Psoas muscle (tissue), 8 donors: ENCODE measurements around the gene NAT10. TPM values are rescaled to one million over a fixed set of nuclear protein-coding genes. Genes with fewer than 3 reads are reported as not detected.

Experiments used
- ATAC-seq, 4 donors: fragments of 200-7000 bp; cut with Tn5 transposase; one replicate each; pipeline ENCODE4 v1.9.1; 2020; ENCODE audit warnings: moderate library complexity in 3 of 4, mild to moderate bottlenecking in 2 of 4
- DNase-seq, 2 donors: peaks; one replicate each; pipeline ENCODE4 v3.0.0-alpha.2; 2020
- H3K27ac ChIP-seq: fragments of 200-600 bp; one replicate; pipeline ENCODE4 v1.8.0; 2022
- H3K27me3 ChIP-seq, 3 donors: fragments of 200-600 bp in 1 of 3; one replicate each; pipeline versions ENCODE4 v1.6.1 to v1.8.0; 2013 to 2022; ENCODE audit warnings: low read length in 2 of 3, mild to moderate bottlenecking in 2 of 3, moderate library complexity in 1 of 3; ENCODE audit not compliant: insufficient read depth in 3 of 3
- H3K36me3 ChIP-seq, 2 donors: fragments of 200-600 bp in 1 of 2; one replicate each; pipeline versions ENCODE4 v1.6.1 to v1.8.0; 2013 to 2022; ENCODE audit warnings: low read depth in 1 of 2, mild to moderate bottlenecking in 1 of 2, moderate library complexity in 1 of 2; ENCODE audit not compliant: insufficient read depth in 1 of 2
- H3K4me1 ChIP-seq: fragments of 200-600 bp; one replicate; pipeline ENCODE4 v1.8.0; 2022
- H3K4me3 ChIP-seq: fragments of 200-600 bp; one replicate; pipeline ENCODE4 v1.8.0; 2022; ENCODE audit warnings: mild to moderate bottlenecking
- H3K9me3 ChIP-seq: fragments of 200-600 bp; one replicate; pipeline ENCODE4 v1.8.0; 2022
- WGBS, 3 donors: extraction: QIAGEN DNeasy Blood & Tissue Kit; methylation state at CpG; one replicate each; pipeline versions ENCODE4 v1.1.6 to v1.1.7; 2013; 5-methylcytosine and 5-hydroxymethylcytosine counted together
- intact Hi-C, 2 donors: fragments of 100-400 bp; cut with DNase I; formaldehyde crosslinking; loops; one replicate each; pipeline versions ENCODE4 v1.11.0 to v1.14.2; 2022
- long read RNA-seq, 2 donors: library from polyadenylated mRNA; unstranded; transcript quantifications; one replicate each; pipeline ENCODE4 v2.0.0, GENCODE V29; 2021
- polyA plus RNA-seq, 3 donors: library from polyadenylated mRNA; stranded (reverse); fragments of 200-250 nt; gene quantifications; one replicate each; pipeline ENCODE4 v1.2.3, GENCODE V29; 2013
- total RNA-seq, 4 donors: library from RNA; stranded (reverse); fragmentation: NEBNext Ultra II Directional in 2 of 4; extraction: Animal tissue kit (Norgen Biotek cat#: 25700) in 2 of 4; gene quantifications; one replicate each; pipeline versions ENCODE4 v1.2.1 to v1.2.4, GENCODE V29; 2021 to 2023
- TF ChIP-seq, protein P1 (sequence below): fragments of 200-600 bp; IDR thresholded peaks from one replicate; pipeline ENCODE4 v1.8.0; 2022; ENCODE audit warnings: antibody characterized with exemption
- donor health status: healthy with polysubstance abuse.
- donor health status: DM: no; HTN: no; CAD: no; lungs with moderate emphysema.
- donor health status: Bipolar disorder and iron deficiency.
- donor health status: healthy.
- donor health status: DM: yes; HTN: yes; CAD: no.
- donor health status: DM: no; HTN: no; CAD: no.
- donor health status: DM: no; HTN: no; CAD: no.
- donor health status: DM: yes; HTN: yes; CAD: no.

Gene NAT10
- total RNA-seq (10 to 100 TPM; 26.7 to 51.5 (median 37.0) TPM), polyA plus RNA-seq (10 to 100 TPM; 21.0 to 33.9 (median 28.3) TPM)
- long read RNA-seq, donor 1, full-length matches to known transcripts = 3 of 15 reads
- long read RNA-seq, donor 1, partial matches to known transcripts = 9 of 15 reads
- long read RNA-seq, donor 1, other reads (novel, unspliced or antisense) = 3 of 15 reads
- long read RNA-seq, donor 2, full-length matches to known transcripts = 17 of 47 reads
- long read RNA-seq, donor 2, partial matches to known transcripts = 25 of 47 reads
- long read RNA-seq, donor 2, other reads (novel, unspliced or antisense) = 5 of 47 reads

DNA sequence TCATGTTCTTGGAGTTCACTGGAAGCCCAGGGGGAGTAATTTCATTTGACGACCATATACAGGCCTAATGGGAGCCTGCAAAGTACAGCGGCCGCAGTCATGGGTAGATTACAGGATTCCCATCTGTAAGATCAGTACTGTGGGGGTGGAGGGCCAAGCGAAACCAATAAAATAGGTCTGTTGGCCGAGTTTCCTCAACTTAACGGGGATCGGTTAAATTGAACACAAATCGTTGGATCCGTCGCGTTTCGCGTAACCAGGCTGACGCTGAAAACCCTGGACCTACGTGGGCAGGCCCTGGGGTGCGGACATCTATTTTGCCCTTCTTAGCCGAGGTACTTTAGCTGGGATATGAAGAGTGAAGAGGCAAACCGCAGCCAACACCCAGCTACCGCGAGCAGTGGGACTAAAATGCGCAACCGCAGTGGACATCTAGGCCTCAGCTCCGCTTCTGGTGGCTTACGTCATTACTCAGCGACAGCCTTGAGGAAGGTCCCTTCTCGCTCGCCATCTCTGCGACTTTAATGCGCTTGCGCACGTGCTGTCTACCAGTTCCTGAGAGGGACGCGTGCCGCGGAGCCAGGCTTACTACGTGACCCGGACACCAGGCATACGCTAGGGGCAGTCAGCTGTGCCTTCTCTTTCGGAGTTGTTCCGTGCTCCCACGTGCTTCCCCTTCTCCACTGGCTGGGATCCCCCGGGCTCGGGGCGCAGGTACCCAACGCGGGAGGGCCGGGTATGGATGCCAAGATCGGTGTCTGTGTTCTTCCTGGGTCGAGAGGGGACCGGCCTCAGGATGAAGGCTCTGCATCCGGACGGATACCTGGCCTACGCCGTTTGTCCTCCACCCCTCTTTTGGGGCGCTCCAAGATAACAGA lies at the start of gene NAT10:
TSS of gene NAT10 (plus strand) at position 551 of the 878 bp plus-strand sequence. CDS start 2,597 bp downstream, outside the sequence.
- Histone ChIP-seq H3K36me3 (peaks cover 11 to 55% of the 10 kb centered on the region in 2 donors), H3K4me3 (peak within 1 kb of the TSS; percentile 91), H3K27me3 (no peaks in the 10 kb centered on the region), H3K27ac (peak within 1 kb of the TSS; percentile 96), H3K4me1 (peaks cover 26% of the 10 kb centered on the region), H3K9me3 (no peaks in the 10 kb centered on the region)
- intact Hi-C loops = loop anchor here (2.0 to 10.0 kb wide), 4 partner anchors 51 to 253 kb away; partner anchors contain the start of genes CAPRIN1 (in 2 of the 2) and ABTB2 (in 1 of the 2)
- ATAC-seq (peak; percentile 94 to 98 (median 97)), DNase-seq (peak; percentile 97 to 99)
- 0 to 1% (median 0%) methylated on average over 54 to 55 of the region's 55 CpGs for WGBS, 3 donors
- TF ChIP-seq, protein P1, sequence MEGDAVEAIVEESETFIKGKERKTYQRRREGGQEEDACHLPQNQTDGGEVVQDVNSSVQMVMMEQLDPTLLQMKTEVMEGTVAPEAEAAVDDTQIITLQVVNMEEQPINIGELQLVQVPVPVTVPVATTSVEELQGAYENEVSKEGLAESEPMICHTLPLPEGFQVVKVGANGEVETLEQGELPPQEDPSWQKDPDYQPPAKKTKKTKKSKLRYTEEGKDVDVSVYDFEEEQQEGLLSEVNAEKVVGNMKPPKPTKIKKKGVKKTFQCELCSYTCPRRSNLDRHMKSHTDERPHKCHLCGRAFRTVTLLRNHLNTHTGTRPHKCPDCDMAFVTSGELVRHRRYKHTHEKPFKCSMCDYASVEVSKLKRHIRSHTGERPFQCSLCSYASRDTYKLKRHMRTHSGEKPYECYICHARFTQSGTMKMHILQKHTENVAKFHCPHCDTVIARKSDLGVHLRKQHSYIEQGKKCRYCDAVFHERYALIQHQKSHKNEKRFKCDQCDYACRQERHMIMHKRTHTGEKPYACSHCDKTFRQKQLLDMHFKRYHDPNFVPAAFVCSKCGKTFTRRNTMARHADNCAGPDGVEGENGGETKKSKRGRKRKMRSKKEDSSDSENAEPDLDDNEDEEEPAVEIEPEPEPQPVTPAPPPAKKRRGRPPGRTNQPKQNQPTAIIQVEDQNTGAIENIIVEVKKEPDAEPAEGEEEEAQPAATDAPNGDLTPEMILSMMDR = peak; percentile 16

DNA sequence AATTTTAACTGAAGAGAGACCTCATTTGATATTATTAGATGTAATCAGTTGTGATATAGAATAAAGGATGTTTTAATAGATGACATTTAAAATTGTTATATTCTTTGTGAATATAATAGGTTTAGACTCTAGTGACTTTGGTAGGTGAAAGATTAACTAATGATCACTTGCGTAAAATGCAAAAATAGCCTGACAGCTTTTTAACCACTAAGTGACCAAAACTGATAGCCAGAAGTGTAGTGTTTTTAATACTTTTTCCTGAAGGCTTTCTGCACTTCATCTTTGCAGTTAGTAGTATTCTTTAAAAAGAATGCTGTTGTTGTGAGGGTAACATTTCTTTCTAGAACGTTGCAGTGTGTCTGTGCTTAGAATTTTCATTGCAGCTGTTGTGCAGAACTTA lies 48.8 kb upstream of the NAT10 start:
- peaks cover 65% of the 10 kb centered on the region for H3K4me1 ChIP-seq
- no peaks in the 10 kb centered on the region for H3K27me3 ChIP-seq
- no peak for DNase-seq
- peak overlapping the region; percentile 16 for H3K4me3 ChIP-seq
- 9 to 25% (median 16%) methylated on average over 2 of the region's 2 CpGs for WGBS, 3 donors
- no peak for ATAC-seq
- peaks cover 3 to 20% of the 10 kb centered on the region in 2 donors for H3K36me3 ChIP-seq
- intact Hi-C loops = loop anchor here in 1 of 2 donors (10.0 kb wide), 1 partner anchor 48 kb away; the partner anchor contains the start of gene NAT10
- H3K27ac ChIP-seq = no peak overlapping the region
- TF ChIP-seq, protein P1 = no peak
- H3K9me3 ChIP-seq = no peaks in the 10 kb centered on the region

DNA sequence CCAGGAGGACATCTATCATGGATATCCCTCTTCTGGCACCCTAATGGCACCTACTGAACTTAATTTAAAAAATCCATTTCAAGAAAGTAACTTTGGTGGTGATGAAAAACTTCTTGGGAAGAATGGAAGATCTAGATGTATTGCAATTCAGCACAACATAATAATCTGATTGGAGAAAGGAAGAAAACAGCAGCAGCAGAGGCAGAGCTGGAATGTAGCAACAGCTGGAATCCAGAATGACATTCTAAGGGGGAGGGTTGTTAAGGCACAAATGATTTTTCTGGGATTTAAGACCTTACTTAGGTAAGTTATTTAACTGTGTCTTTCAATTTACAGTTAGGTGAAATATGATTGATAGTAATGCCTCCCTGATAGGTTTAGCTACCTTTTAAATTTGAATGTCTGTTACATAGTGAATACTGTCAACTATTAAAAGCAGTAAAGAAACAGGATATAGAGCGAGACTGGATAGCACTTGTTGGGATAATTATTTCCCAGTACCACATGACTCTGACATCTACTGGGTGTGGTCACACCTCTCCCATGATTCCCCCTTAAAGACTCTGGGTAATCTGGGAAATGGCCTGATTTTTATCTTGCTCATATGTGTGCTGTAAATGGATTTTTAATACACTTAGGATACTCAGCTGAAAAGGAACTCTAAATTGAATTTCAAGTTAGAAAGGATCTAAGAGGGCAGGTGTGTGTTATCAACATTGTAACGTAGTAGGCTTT lies 42.2 kb upstream of the NAT10 start:
- TF ChIP-seq, protein P1 = no peak
- H3K27ac ChIP-seq = no peak overlapping the region

DNA sequence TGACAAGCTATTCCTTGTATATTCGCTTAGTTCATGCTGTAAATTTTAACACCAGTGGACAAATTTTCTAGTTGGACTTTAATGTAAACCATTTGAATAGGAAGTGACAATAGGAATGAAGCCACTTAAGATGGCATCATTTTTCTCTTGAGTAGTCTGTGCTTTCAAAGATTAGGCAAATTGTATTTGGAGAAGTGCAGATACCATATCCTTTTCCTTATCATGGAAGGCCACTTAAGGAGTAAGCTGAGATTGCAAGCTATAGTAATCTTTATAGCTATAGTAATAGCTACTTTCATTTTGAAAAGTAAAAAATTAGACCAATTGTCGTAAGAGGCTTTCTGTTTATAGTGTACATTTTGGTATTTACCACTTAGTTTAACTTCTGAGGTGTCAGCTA lies 41.1 kb upstream of the NAT10 start:
- TF ChIP-seq, protein P1 = no peak
- peaks cover 51% of the 10 kb centered on the region for H3K4me1 ChIP-seq
- H3K4me3 ChIP-seq = no peak overlapping the region
- no peaks in the 10 kb centered on the region for H3K27me3 ChIP-seq
- ATAC-seq (no peak), DNase-seq (no peak)
- peaks cover 0 to 20% of the 10 kb centered on the region in 2 donors for H3K36me3 ChIP-seq
- no peak overlapping the region for H3K27ac ChIP-seq
- intact Hi-C loops = no loop called here
- WGBS, 3 donors = 95 to 97% (median 96%) methylated on average over 2 of the region's 2 CpGs
- H3K9me3 ChIP-seq = no peaks in the 10 kb centered on the region

More for the DNA sequence above, 42.2 kb upstream of the NAT10 start:
- intact Hi-C loops = no loop called here
- ATAC-seq = no peak
- Histone ChIP-seq H3K36me3 (peaks cover 0 to 20% of the 10 kb centered on the region in 2 donors), H3K9me3 (no peaks in the 10 kb centered on the region), H3K4me1 (peaks cover 59% of the 10 kb centered on the region), H3K4me3 (no peak overlapping the region), H3K27me3 (no peaks in the 10 kb centered on the region)
- 70 to 79% (median 73%) methylated on average over 2 of the region's 2 CpGs for WGBS, 3 donors
- no peak for DNase-seq
